WERI-Rb-1 (cell line): ENCODE results near the gene CCDC81.

Source experiments
- DNase-seq: peaks from one replicate; pipeline ENCODE4 v3.0.0-alpha.2; 2020
- H3K27ac ChIP-seq: fragments of 250-450 bp; sonication (Bioruptor Pico); 2 replicates; pipeline ENCODE4 v1.5.1; 2020; ENCODE audit warnings: mild to moderate bottlenecking, moderate library complexity
- H3K27me3 ChIP-seq: fragments of 250-450 bp; sonication (Bioruptor Pico); 2 replicates; pipeline ENCODE4 v1.5.1; 2021; ENCODE audit warnings: mild to moderate bottlenecking, low read depth, moderate library complexity; ENCODE audit not compliant: insufficient read depth, severe bottlenecking
- H3K36me3 ChIP-seq: fragments of 250-450 bp; sonication (Bioruptor Pico); 2 replicates; pipeline ENCODE4 v1.5.1; 2020; ENCODE audit warnings: mild to moderate bottlenecking, moderate library complexity
- H3K4me3 ChIP-seq: 2 replicates; pipeline ENCODE4 v1.5.1; 2011; ENCODE audit warnings: low read depth, mild to moderate bottlenecking, control low read depth, low read length
- H3K9me3 ChIP-seq: fragments of 250-450 bp; sonication (Bioruptor Pico); 2 replicates; pipeline ENCODE4 v1.5.1; 2021; ENCODE audit warnings: mild to moderate bottlenecking, moderate library complexity; ENCODE audit not compliant: severe bottlenecking
- CTCF ChIP-seq: IDR thresholded peaks from 2 replicates; pipeline ENCODE4 v1.5.1; 2011; ENCODE audit warnings: low read depth, mild to moderate bottlenecking, control low read depth, inconsistent platforms, low read length

CCDC81 gene

GRCh38 chr11:86370922-86371594, 3.6 kb upstream of the CCDC81 start:
- no peak for TF ChIP-seq CTCF
- H3K36me3 ChIP-seq = no peaks in the 10 kb centered on the region

GRCh38 chr11:86372041-86372440, 2.6 kb upstream of the CCDC81 start:
- H3K9me3 ChIP-seq = no peaks in the 10 kb centered on the region
- no peaks in the 10 kb centered on the region for H3K36me3 ChIP-seq
- H3K27me3 ChIP-seq = no peaks in the 10 kb centered on the region
- no peak overlapping the region for H3K4me3 ChIP-seq
- no peak overlapping the region for H3K27ac ChIP-seq
- no peak for DNase-seq
- no peak for TF ChIP-seq CTCF

More at GRCh38 chr11:86370922-86371594, 3.6 kb upstream of the CCDC81 start:
- Histone ChIP-seq H3K27me3 (no peaks in the 10 kb centered on the region), H3K27ac (no peak overlapping the region), H3K4me3 (no peak overlapping the region), H3K9me3 (no peaks in the 10 kb centered on the region)
- DNase-seq = no peak

- no peaks in the 10 kb centered on the region for H3K36me3 ChIP-seq
- no peaks in the 10 kb centered on the region for H3K9me3 ChIP-seq
- H3K4me3 ChIP-seq = no peak overlapping the region
- no peak for DNase-seq
- no peak overlapping the region for H3K27ac ChIP-seq
- no peak for TF ChIP-seq CTCF
- H3K27me3 ChIP-seq = no peaks in the 10 kb centered on the region
Measured at GRCh38 chr11:86372586-86372985, 2.1 kb upstream of the CCDC81 start.

GRCh38 chr11:86374069-86374468, 618 bp upstream of the CCDC81 start:
- H3K27ac ChIP-seq = no peak overlapping the region
- no peaks in the 10 kb centered on the region for H3K9me3 ChIP-seq
- H3K27me3 ChIP-seq = no peaks in the 10 kb centered on the region
- TF ChIP-seq CTCF = no peak
- no peak for DNase-seq
- H3K4me3 ChIP-seq = no peak overlapping the region
- no peaks in the 10 kb centered on the region for H3K36me3 ChIP-seq

GRCh38 chr11:86377972-86378371, 3.3 kb downstream of the CCDC81 start:
- no peak overlapping the region for H3K27ac ChIP-seq
- no peaks in the 10 kb centered on the region for H3K27me3 ChIP-seq
- no peak for TF ChIP-seq CTCF
- no peaks in the 10 kb centered on the region for H3K36me3 ChIP-seq
- no peak overlapping the region for H3K4me3 ChIP-seq
- DNase-seq = no peak
- H3K9me3 ChIP-seq = no peaks in the 10 kb centered on the region

- no peak for TF ChIP-seq CTCF
- no peaks in the 10 kb centered on the region for H3K36me3 ChIP-seq
- no peaks in the 10 kb centered on the region for H3K9me3 ChIP-seq
- no peaks in the 10 kb centered on the region for H3K27me3 ChIP-seq
- no peak overlapping the region for H3K27ac ChIP-seq
- no peak for DNase-seq
- no peak overlapping the region for H3K4me3 ChIP-seq
Measured at GRCh38 chr11:86380295-86381059, 5.8 kb downstream of the CCDC81 start.
